ENCODE measurements around the gene CCER1. TPM values are rescaled to one million over a fixed set of nuclear protein-coding genes. Genes with fewer than 3 reads are reported as not detected.

CCER1 gene
- total and polyA plus RNA-seq, 5 experiments from 2014 or later, result not detected

- Mint-ChIP-seq H3K27me3 (peaks cover 0 to 6% (median 1%) of the 10 kb centered on the region in 5 donors), H3K36me3 (no peaks in the 10 kb centered on the region), H3K9me3 (no peaks in the 10 kb centered on the region), H3K4me1 (no peaks in the 10 kb centered on the region), H3K4me3 (no peak overlapping the region), H3K27ac (no peak overlapping the region)
- ATAC-seq, result no peak
- POLR2A ChIA-PET, result no interaction called here
- no peak for DNase-seq
Observed at GRCh38 chr12:90905691-90906370, 49.1 kb downstream of the CCER1 start.

GRCh38 chr12:90902596-90902995, 52.4 kb downstream of the CCER1 start:
- ATAC-seq (no peak), DNase-seq (no peak)
- Mint-ChIP-seq H3K4me1 (no peaks in the 10 kb centered on the region), H3K9me3 (no peaks in the 10 kb centered on the region), H3K4me3 (no peak overlapping the region), H3K27ac (no peak overlapping the region), H3K27me3 (peaks cover 0 to 7% (median 0%) of the 10 kb centered on the region in 5 donors), H3K36me3 (no peaks in the 10 kb centered on the region)
- POLR2A ChIA-PET, result no interaction called here

Other genes with a start within 250 kb of the CCER1 start
- not detected for gene EPYC, start 49.8 kb upstream of the CCER1 start, total RNA-seq
- gene EPYC, start 49.8 kb upstream of the CCER1 start, polyA plus RNA-seq, result not detected
- gene KERA, start 102.8 kb upstream of the CCER1 start, total RNA-seq, result not detected
- gene KERA, start 102.8 kb upstream of the CCER1 start, polyA plus RNA-seq, result not detected
- not detected for gene LUM, start 156.3 kb upstream of the CCER1 start, total RNA-seq
- not detected for gene LUM, start 156.3 kb upstream of the CCER1 start, polyA plus RNA-seq
- gene DCN, start 227.6 kb upstream of the CCER1 start, total RNA-seq, result not detected
- not detected for gene DCN, start 227.6 kb upstream of the CCER1 start, polyA plus RNA-seq